SH-SY5Y (cell line): ENCODE results near the gene UQCC2.

ENCODE experiments used
- GATA2 ChIP-seq: IDR thresholded peaks from 2 replicates; pipeline ENCODE4 v1.6.1; 2011; ENCODE audit warnings: mild to moderate bottlenecking, low read depth, low read length
- GATA3 ChIP-seq: IDR thresholded peaks from 2 replicates; pipeline ENCODE4 v1.6.1; 2011; ENCODE audit warnings: low read depth, mild to moderate bottlenecking, low read length, moderate library complexity

- TF ChIP-seq GATA2 (no peak), GATA3 (no peak)
Observed at GRCh38 chr6:33651403-33651802, 60.1 kb downstream of the UQCC2 start.
